IPS DF 6.9 (cell line): ENCODE results near the gene CCM2.

Experiments used
- DNase-seq: peaks from one replicate; pipeline ENCODE4 v3.0.0-alpha.2; 2013; ENCODE audit warnings: low read depth, low spot score
- H3K27ac ChIP-seq: one replicate; pipeline ENCODE4 v1.5.1; 2013; ENCODE audit warnings: low read length, control low read depth
- H3K27me3 ChIP-seq: 2 replicates; pipeline ENCODE4 v1.6.1; 2013; ENCODE audit warnings: mild to moderate bottlenecking, low read length; ENCODE audit not compliant: control insufficient read depth, insufficient read depth
- H3K36me3 ChIP-seq: 2 replicates; pipeline ENCODE4 v1.6.1; 2013; ENCODE audit warnings: low read length; ENCODE audit not compliant: control insufficient read depth, insufficient read depth
- H3K4me1 ChIP-seq: 2 replicates; pipeline ENCODE4 v1.6.1; 2013; ENCODE audit warnings: low read length; ENCODE audit not compliant: control insufficient read depth, insufficient read depth
- H3K4me3 ChIP-seq: 2 replicates; pipeline ENCODE4 v1.5.1; 2013; ENCODE audit warnings: mild to moderate bottlenecking, low read length
- H3K9me3 ChIP-seq: 2 replicates; pipeline ENCODE4 v1.6.1; 2013; ENCODE audit warnings: low read length, inconsistent platforms; ENCODE audit not compliant: control insufficient read depth, insufficient read depth
- WGBS: extraction: QIAGEN DNeasy Blood & Tissue Kit; methylation state at CpG from one replicate; pipeline ENCODE4 v1.1.7; 2013; ENCODE audit warnings: mixed read lengths, missing lambda C conversion rate; ENCODE audit not compliant: insufficient read length, insufficient coverage; 5-methylcytosine and 5-hydroxymethylcytosine counted together

The CCM2 gene

GRCh38 chr7:44969701-44970522 is 30.1 kb upstream of the CCM2 start:
- Histone ChIP-seq H3K4me1 (no peaks in the 10 kb centered on the region), H3K9me3 (no peaks in the 10 kb centered on the region), H3K4me3 (no peak overlapping the region), H3K27ac (no peak overlapping the region), H3K27me3 (no peaks in the 10 kb centered on the region), H3K36me3 (no peaks in the 10 kb centered on the region)
- WGBS = no CpG with 5 or more reads among the region's 21 CpGs
- no peak for DNase-seq

- Histone ChIP-seq H3K27me3 (no peaks in the 10 kb centered on the region), H3K4me1 (no peaks in the 10 kb centered on the region), H3K36me3 (no peaks in the 10 kb centered on the region), H3K27ac (no peak overlapping the region), H3K9me3 (no peaks in the 10 kb centered on the region), H3K4me3 (no peak overlapping the region)
- DNase-seq = no peak
- WGBS = no CpG with 5 or more reads among the region's 18 CpGs
These were observed 29.4 kb upstream of the CCM2 start for GRCh38 chr7:44970523-44971051.

- H3K4me1 ChIP-seq = no peaks in the 10 kb centered on the region
- H3K4me3 ChIP-seq = no peak overlapping the region
- no peaks in the 10 kb centered on the region for H3K36me3 ChIP-seq
- no CpG with 5 or more reads among the region's 10 CpGs for WGBS
- no peak overlapping the region for H3K27ac ChIP-seq
- no peak for DNase-seq
- H3K27me3 ChIP-seq = no peaks in the 10 kb centered on the region
- no peaks in the 10 kb centered on the region for H3K9me3 ChIP-seq
These were observed 28.7 kb upstream of the CCM2 start for GRCh38 chr7:44971188-44971901.

- H3K27me3 ChIP-seq = no peaks in the 10 kb centered on the region
- no peak overlapping the region for H3K27ac ChIP-seq
- no peak for DNase-seq
- H3K36me3 ChIP-seq = no peaks in the 10 kb centered on the region
- no CpG with 5 or more reads among the region's 5 CpGs for WGBS
- no peaks in the 10 kb centered on the region for H3K4me1 ChIP-seq
- no peaks in the 10 kb centered on the region for H3K9me3 ChIP-seq
- H3K4me3 ChIP-seq = no peak overlapping the region
These were observed 28.0 kb upstream of the CCM2 start for GRCh38 chr7:44971902-44972441.

GRCh38 chr7:44972562-44972961 is 27.4 kb upstream of the CCM2 start:
- no peak for DNase-seq
- Histone ChIP-seq H3K36me3 (no peaks in the 10 kb centered on the region), H3K4me3 (no peak overlapping the region), H3K27ac (no peak overlapping the region), H3K27me3 (no peaks in the 10 kb centered on the region), H3K4me1 (no peaks in the 10 kb centered on the region), H3K9me3 (no peaks in the 10 kb centered on the region)
- no CpG with 5 or more reads among the region's 3 CpGs for WGBS

- H3K4me1 ChIP-seq = no peaks in the 10 kb centered on the region
- no peak overlapping the region for H3K4me3 ChIP-seq
- no peaks in the 10 kb centered on the region for H3K27me3 ChIP-seq
- WGBS = no CpG with 5 or more reads among the region's 10 CpGs
- no peak for DNase-seq
- H3K27ac ChIP-seq = no peak overlapping the region
- no peaks in the 10 kb centered on the region for H3K36me3 ChIP-seq
- no peaks in the 10 kb centered on the region for H3K9me3 ChIP-seq
These were observed 26.2 kb upstream of the CCM2 start for GRCh38 chr7:44973610-44974401.

- no peak for DNase-seq
- Histone ChIP-seq H3K4me1 (no peaks in the 10 kb centered on the region; the same call in 1 of the 2 replicates), H3K27ac (no peak overlapping the region), H3K9me3 (no peaks in the 10 kb centered on the region), H3K27me3 (no peaks in the 10 kb centered on the region), H3K4me3 (no peak overlapping the region), H3K36me3 (no peaks in the 10 kb centered on the region)
- WGBS = no CpG with 5 or more reads among the region's 7 CpGs
These were observed 25.5 kb upstream of the CCM2 start for GRCh38 chr7:44974549-44974948.

- H3K36me3 ChIP-seq = no peaks in the 10 kb centered on the region
- no peaks in the 10 kb centered on the region for H3K9me3 ChIP-seq
- no peaks in the 10 kb centered on the region for H3K27me3 ChIP-seq
- no peak for DNase-seq
- no peaks in the 10 kb centered on the region; the same call in 1 of the 2 replicates for H3K4me1 ChIP-seq
- no peak overlapping the region for H3K4me3 ChIP-seq
- WGBS = no CpG with 5 or more reads among the region's 12 CpGs
- no peak overlapping the region for H3K27ac ChIP-seq
These were observed 24.5 kb upstream of the CCM2 start for GRCh38 chr7:44975331-44976039.

- Histone ChIP-seq H3K9me3 (no peaks in the 10 kb centered on the region), H3K4me3 (no peak overlapping the region), H3K27ac (no peak overlapping the region), H3K27me3 (no peaks in the 10 kb centered on the region), H3K36me3 (no peaks in the 10 kb centered on the region), H3K4me1 (no peaks in the 10 kb centered on the region; the same call in 1 of the 2 replicates)
- no CpG with 5 or more reads among the region's 6 CpGs for WGBS
- DNase-seq = no peak
These were observed 23.8 kb upstream of the CCM2 start for GRCh38 chr7:44976040-44976745.
